Measurements from ENCODE around the gene PRSS50. TPM values are rescaled to one million over a fixed set of nuclear protein-coding genes. Genes with fewer than 3 reads are reported as not detected.

Gene PRSS50
- not detected in 5 replicates for total RNA-seq (2022; extraction: Qiagen RNA extraction)

GRCh38 chr3:46717447-46718231 is at the start of gene PRSS50:
TSS of gene PRSS50 (minus strand) at chr3:46717869. CDS start at chr3:46717824, 45 bp downstream.

GRCh38 chr3:46701181-46701939 is 16.3 kb downstream of the PRSS50 start, which contains the start of gene TMIE:
TSS of gene TMIE (plus strand) at chr3:46701392. CDS start at chr3:46701488, 96 bp downstream.

GRCh38 chr3:46693038-46693891 is 24.4 kb downstream of the PRSS50 start, which contains the start of gene ALS2CL:
TSS of gene ALS2CL (minus strand) at chr3:46693679. CDS start at chr3:46689440, 4,239 bp downstream.

Other genes starting within 250 kb of the PRSS50 start
- gene RTP3, start 219.9 kb downstream of the PRSS50 start, total RNA-seq (2022; extraction: Qiagen RNA extraction): not detected in 5 replicates
- 0.02 TPM in 1 of 5 replicates, not detected in the others for gene LRRC2, start 151.6 kb downstream of the PRSS50 start, total RNA-seq (2022; extraction: Qiagen RNA extraction)
- gene FAM240A, start 105.3 kb downstream of the PRSS50 start, total RNA-seq (2022; extraction: Qiagen RNA extraction): not detected in 5 replicates
- gene ALS2CL, start 24.2 kb downstream of the PRSS50 start, total RNA-seq (2022; extraction: Qiagen RNA extraction): 6.5 to 8.7 TPM (median 7.8 TPM) in 5 replicates
- gene TMIE, start 16.5 kb downstream of the PRSS50 start, total RNA-seq (2022; extraction: Qiagen RNA extraction): 0.13 to 0.23 TPM (median 0.16 TPM) in 5 replicates
- 0.14 to 0.21 TPM (median 0.17 TPM) in 4 of 5 replicates, not detected in the other for gene MYL3, start 145.6 kb upstream of the PRSS50 start, total RNA-seq (2022; extraction: Qiagen RNA extraction)
- gene PTH1R, start 159.9 kb upstream of the PRSS50 start, total RNA-seq (2022; extraction: Qiagen RNA extraction): 0.85 to 1.3 TPM (median 1.2 TPM) in 5 replicates